ENCODE data around the gene SF1.

- TF ChIP-seq CTCF (conservative IDR thresholded peaks at IDR 0.05; ENCODE audit: low read depth, low read length) (no peak), RFX5 (IDR thresholded peaks at IDR 0.05; ENCODE audit: low read depth, low read length) (no peak), FOS (IDR thresholded peaks at IDR 0.05; ENCODE audit: low read depth, low read length) (no peak), NFE2L2 (IDR thresholded peaks at IDR 0.05; ENCODE audit: low read depth, low read length) (no peak), CEBPB (IDR thresholded peaks at IDR 0.05; ENCODE audit: low read depth, low read length) (no peak)
Observed at GRCh38 chr11:64750361-64751054, 27.8 kb downstream of the SF1 start.
